Thyroid gland (tissue), 4 donors: ENCODE data around the gene SLC35F3. TPM values are rescaled to one million over a fixed set of nuclear protein-coding genes. Genes with fewer than 3 reads are reported as not detected.

Source experiments
- DNase-seq, 2 donors: peaks; one replicate each; pipeline ENCODE4 v3.0.0-alpha.2; 2019
- H3K27ac ChIP-seq, 3 donors: fragments of 200-600 bp; sonication (generic); 1 replicate in 2 of 3; 2 replicates in 1 of 3; pipeline ENCODE4 v1.5.1; 2016 to 2019; ENCODE audit warnings: mild to moderate bottlenecking in 1 of 3, moderate library complexity in 1 of 3
- H3K27me3 ChIP-seq: fragments of 200-600 bp; sonication (generic); one replicate; pipeline ENCODE4 v1.5.1; 2019
- H3K36me3 ChIP-seq, 2 donors: fragments of 200-600 bp; sonication (generic); one replicate each; pipeline ENCODE4 v1.5.1; 2016 to 2019
- H3K4me1 ChIP-seq, 2 donors: fragments of 200-600 bp; sonication (generic); one replicate each; pipeline ENCODE4 v1.5.1; 2017 to 2019
- H3K4me3 ChIP-seq, 3 donors: fragments of 200-600 bp; sonication (generic); replicated peaks in 1 of 3; 1 replicate in 2 of 3; 2 replicates in 1 of 3; pipeline ENCODE4 v1.5.1; 2016; ENCODE audit warnings: mild to moderate bottlenecking in 1 of 3
- H3K9me3 ChIP-seq: fragments of 200-600 bp; sonication (generic); one replicate; pipeline ENCODE4 v1.5.1; 2017
- POLR2A ChIP-seq, 2 donors: fragments of 450-650 bp; IDR thresholded peaks; one replicate each; pipeline ENCODE4 v1.6.1; 2017; ENCODE audit warnings: antibody characterized with exemption in 2 of 2, mild to moderate bottlenecking in 2 of 2, moderate library complexity in 1 of 2
- WGBS, 2 donors: methylation state at CpG; one replicate each; pipeline ENCODE4 v1.1.5; 2017; 5-methylcytosine and 5-hydroxymethylcytosine counted together
- intact Hi-C: fragments of 100-400 bp; cut with DNase I; formaldehyde crosslinking; loops from one replicate; pipeline ENCODE4 v1.15.1; 2023
- total RNA-seq, 4 donors: library from RNA; depleted of rRNA; stranded (reverse); fragments of >200 nt; gene quantifications; one replicate each; pipeline ENCODE4 v1.2.3, GENCODE V29; 2016
- TF ChIP-seq, protein P1 (sequence below), 6 experiments: fragments of 200-600 bp in 3 of 6; fragments of 450-650 bp in 3 of 6; sonication (generic) in 3 of 6; IDR thresholded peaks; one replicate each; pipeline ENCODE4 v1.5.1; 2016 to 2019; ENCODE audit warnings: antibody characterized with exemption in 6 of 6, mild to moderate bottlenecking in 2 of 6, inconsistent platforms in 1 of 6, moderate library complexity in 1 of 6

SLC35F3 gene
- total RNA-seq, 4 donors from 2014 or later, result 0.89 to 1.9 (median 1.5) TPM; not detected in 1

DNA sequence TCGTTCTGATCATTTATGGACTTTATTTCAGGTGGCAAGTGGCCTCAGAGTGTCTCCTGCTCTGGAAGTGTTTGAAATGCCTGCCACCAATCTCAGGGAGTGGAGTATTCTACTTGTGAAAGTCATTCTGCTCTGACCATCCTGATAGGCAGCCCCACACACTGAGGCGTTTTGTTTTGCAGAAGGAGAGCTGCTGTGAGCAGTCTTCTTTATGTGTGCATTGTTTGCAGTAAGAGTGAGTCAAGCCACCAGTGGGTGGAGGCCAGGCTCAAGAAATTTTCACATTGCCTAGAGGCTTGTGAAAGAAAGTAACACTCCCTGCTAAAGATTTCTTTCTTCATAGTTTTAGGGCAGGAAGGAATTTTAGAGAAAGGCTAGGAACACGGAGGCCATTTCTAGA lies 204.4 kb downstream of the SLC35F3 start:
- TF ChIP-seq, protein P1, sequence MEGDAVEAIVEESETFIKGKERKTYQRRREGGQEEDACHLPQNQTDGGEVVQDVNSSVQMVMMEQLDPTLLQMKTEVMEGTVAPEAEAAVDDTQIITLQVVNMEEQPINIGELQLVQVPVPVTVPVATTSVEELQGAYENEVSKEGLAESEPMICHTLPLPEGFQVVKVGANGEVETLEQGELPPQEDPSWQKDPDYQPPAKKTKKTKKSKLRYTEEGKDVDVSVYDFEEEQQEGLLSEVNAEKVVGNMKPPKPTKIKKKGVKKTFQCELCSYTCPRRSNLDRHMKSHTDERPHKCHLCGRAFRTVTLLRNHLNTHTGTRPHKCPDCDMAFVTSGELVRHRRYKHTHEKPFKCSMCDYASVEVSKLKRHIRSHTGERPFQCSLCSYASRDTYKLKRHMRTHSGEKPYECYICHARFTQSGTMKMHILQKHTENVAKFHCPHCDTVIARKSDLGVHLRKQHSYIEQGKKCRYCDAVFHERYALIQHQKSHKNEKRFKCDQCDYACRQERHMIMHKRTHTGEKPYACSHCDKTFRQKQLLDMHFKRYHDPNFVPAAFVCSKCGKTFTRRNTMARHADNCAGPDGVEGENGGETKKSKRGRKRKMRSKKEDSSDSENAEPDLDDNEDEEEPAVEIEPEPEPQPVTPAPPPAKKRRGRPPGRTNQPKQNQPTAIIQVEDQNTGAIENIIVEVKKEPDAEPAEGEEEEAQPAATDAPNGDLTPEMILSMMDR (IDR thresholded peaks at IDR 0.05), result no peak
- TF ChIP-seq POLR2A (IDR thresholded peaks at IDR 0.05), result no peak
- 70 to 80% methylated on average over 3 of the region's 3 CpGs for WGBS, 2 donors
- Histone ChIP-seq H3K4me1 (no peaks in the 10 kb centered on the region), H3K9me3 (no peaks in the 10 kb centered on the region), H3K27ac (no peak overlapping the region), H3K27me3 (no peaks in the 10 kb centered on the region), H3K4me3 (no peak overlapping the region), H3K36me3 (no peaks in the 10 kb centered on the region)
- intact Hi-C loops, result no loop called here
- no peak for DNase-seq

DNA sequence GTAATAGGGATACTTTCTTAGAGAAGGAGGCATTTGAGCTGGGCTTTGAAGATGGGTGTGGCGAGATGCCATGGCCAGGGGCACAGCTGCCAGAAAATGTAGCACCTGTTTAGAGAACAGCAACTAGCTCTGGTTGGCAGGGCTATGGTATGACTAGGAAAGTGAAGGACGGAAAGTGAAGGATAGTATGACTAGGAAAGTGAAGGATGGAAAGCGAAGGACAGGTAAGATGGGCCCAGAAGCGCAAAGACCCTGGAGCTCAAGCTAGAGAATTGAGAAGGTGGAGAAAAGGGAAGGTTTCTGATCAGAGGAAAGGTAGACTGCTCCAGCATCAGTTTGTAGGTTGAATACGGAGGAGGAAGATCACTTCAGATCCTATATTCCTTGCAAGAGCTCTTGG lies 205.4 kb downstream of the SLC35F3 start:
- TF ChIP-seq, protein P1 (IDR thresholded peaks at IDR 0.05), result no peak
- TF ChIP-seq POLR2A (IDR thresholded peaks at IDR 0.05), result no peak
- Histone ChIP-seq H3K27ac (no peak overlapping the region), H3K4me3 (no peak overlapping the region), H3K27me3 (no peaks in the 10 kb centered on the region), H3K9me3 (no peaks in the 10 kb centered on the region), H3K4me1 (no peaks in the 10 kb centered on the region), H3K36me3 (no peaks in the 10 kb centered on the region)
- intact Hi-C loops, result no loop called here
- 87 to 89% methylated on average over 5 of the region's 5 CpGs for WGBS, 2 donors
- no peak for DNase-seq

DNA sequence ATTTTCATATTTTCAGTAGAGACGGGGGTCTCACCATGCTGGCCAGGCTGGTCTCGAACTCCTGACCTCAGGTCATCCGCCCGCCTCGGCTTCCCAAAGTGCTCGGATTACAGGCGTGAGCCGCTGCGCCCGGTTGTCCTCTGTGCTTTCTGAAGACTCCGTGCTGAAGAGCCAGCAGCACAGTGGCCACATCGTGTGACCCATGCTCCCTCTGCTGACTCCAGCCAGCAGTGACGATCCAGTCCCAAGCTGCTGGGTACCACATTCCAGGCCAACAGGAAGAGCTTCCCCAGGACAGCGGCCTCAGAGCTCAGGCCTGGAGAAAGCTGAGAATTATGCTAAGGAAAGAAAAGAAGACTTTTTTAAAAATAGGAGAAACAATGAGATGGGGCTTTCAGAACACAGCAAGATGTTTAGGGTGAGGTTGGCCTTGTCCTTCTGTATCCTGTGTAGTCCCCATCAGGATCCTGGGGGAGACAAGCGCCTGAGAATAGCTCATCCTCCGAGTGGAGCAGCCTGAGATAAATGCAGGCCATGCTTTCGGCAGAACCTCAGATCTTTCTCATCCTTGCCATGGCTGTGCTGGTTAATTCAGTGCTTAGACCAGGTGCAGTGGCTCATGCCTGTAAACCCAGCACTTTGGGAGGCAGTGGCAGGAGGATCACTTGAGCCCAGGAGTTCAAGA lies 207.1 kb downstream of the SLC35F3 start:
- TF ChIP-seq, protein P1 (IDR thresholded peaks at IDR 0.05), result no peak
- TF ChIP-seq POLR2A (IDR thresholded peaks at IDR 0.05), result no peak
- peak; percentile 6 to 9 for DNase-seq
- no peaks in the 10 kb centered on the region for H3K9me3 ChIP-seq
- H3K27ac ChIP-seq, result no peak overlapping the region
- intact Hi-C loops, result no loop called here
- H3K36me3 ChIP-seq, result no peaks in the 10 kb centered on the region
- no peaks in the 10 kb centered on the region for H3K27me3 ChIP-seq
- 42 to 50% methylated on average over 12 to 17 of the region's 17 CpGs for WGBS, 2 donors
- no peak overlapping the region for H3K4me3 ChIP-seq
- no peaks in the 10 kb centered on the region for H3K4me1 ChIP-seq

DNA sequence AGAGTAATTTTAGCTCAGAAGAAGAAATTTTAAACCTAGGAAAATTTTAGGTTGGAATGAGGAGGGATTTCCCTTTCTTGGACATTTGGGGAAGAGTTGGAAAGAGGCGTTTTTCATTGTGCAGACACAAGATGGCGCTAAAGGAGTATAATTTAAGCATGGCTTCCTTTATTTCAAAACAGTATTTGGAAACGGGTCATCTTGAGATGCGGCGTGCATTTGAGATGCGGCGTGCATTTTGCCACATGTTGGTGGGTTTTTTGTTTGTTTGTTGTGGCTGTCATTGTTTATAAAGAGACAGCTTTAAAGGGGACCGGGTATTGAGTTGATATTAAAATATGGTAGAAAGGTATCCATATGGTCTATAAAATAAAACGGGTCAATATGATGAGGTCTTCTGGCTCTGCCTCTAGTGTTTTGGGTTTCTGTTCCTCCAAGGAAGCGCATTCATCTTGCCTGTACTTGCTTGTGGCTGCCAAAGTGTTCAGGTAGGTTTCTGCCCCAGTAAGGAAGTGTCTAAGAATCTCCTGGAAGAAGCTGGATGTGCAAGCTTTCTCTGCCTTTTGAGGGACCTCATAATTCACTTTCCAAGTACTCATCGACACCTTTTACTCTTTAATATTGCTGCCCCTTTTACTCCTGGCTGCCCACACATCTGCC lies 210.3 kb downstream of the SLC35F3 start:
- TF ChIP-seq POLR2A (IDR thresholded peaks at IDR 0.05), result no peak
- TF ChIP-seq, protein P1 (IDR thresholded peaks at IDR 0.05), result peak in 5 of 6 experiments; percentile 11 to 64 (median 52)
- Histone ChIP-seq H3K36me3 (no peaks in the 10 kb centered on the region), H3K27ac (no peak overlapping the region), H3K27me3 (no peaks in the 10 kb centered on the region), H3K4me3 (no peak overlapping the region), H3K9me3 (no peaks in the 10 kb centered on the region), H3K4me1 (no peaks in the 10 kb centered on the region)
- DNase-seq, result peak; percentile 18 to 25
- intact Hi-C loops, result no loop called here
- 21% methylated on average over 11 of the region's 11 CpGs for WGBS, 2 donors

GRCh38 chr1:234118911-234119310 lies 214.4 kb downstream of the SLC35F3 start:
- intact Hi-C loops, result no loop called here
- Histone ChIP-seq H3K27ac (no peak overlapping the region), H3K27me3 (no peaks in the 10 kb centered on the region), H3K4me3 (no peak overlapping the region), H3K36me3 (no peaks in the 10 kb centered on the region), H3K9me3 (no peaks in the 10 kb centered on the region), H3K4me1 (no peaks in the 10 kb centered on the region)
- TF ChIP-seq, protein P1 (IDR thresholded peaks at IDR 0.05), result no peak
- TF ChIP-seq POLR2A (IDR thresholded peaks at IDR 0.05), result no peak
- DNase-seq, result no peak
